Astrocyte (in vitro differentiated cells and primary cell): Measurements from ENCODE around the gene OR4B1. TPM values are rescaled to one million over a fixed set of nuclear protein-coding genes. Genes with fewer than 3 reads are reported as not detected.

Source experiments
- DNase-seq: peaks from one replicate; pipeline ENCODE4 v3.0.0-alpha.2; 2010; ENCODE audit warnings: low read depth
- FAIRE-seq: peaks from 2 replicates; lab custom pipeline; 2011; peaks lifted over from hg19 to GRCh38; lab: Jason Lieb, UNC
- H2AFZ ChIP-seq: 2 replicates; pipeline ENCODE4 v1.6.0; 2012; ENCODE audit warnings: low read depth, low read length, inconsistent platforms
- H3K27ac ChIP-seq: 2 replicates; pipeline ENCODE4 v1.5.1; 2011; ENCODE audit warnings: low read depth, low read length, inconsistent platforms
- H3K27me3 ChIP-seq: 2 replicates; pipeline ENCODE4 v1.6.0; 2011; ENCODE audit warnings: low read length, inconsistent platforms; ENCODE audit not compliant: insufficient read depth
- H3K36me3 ChIP-seq: 2 replicates; pipeline ENCODE4 v1.5.1; 2011; ENCODE audit warnings: low read length, inconsistent platforms; ENCODE audit not compliant: insufficient read depth
- H3K4me1 ChIP-seq: 2 replicates; pipeline ENCODE4 v1.5.1; 2011; ENCODE audit warnings: low read length, inconsistent platforms; ENCODE audit not compliant: insufficient read depth
- H3K4me2 ChIP-seq: 2 replicates; pipeline ENCODE4 v1.6.0; 2012; ENCODE audit warnings: low read length, inconsistent platforms
- H3K4me3 ChIP-seq: 2 replicates; pipeline ENCODE4 v1.5.1; 2011; ENCODE audit warnings: low read depth, mild to moderate bottlenecking, low read length, inconsistent platforms; ENCODE audit not compliant: insufficient read depth
- H3K79me2 ChIP-seq: 2 replicates; pipeline ENCODE4 v1.6.0; 2012; ENCODE audit warnings: mild to moderate bottlenecking, low read length, inconsistent platforms; ENCODE audit not compliant: insufficient read depth
- H3K9ac ChIP-seq: 2 replicates; pipeline ENCODE4 v1.6.0; 2012; ENCODE audit warnings: mild to moderate bottlenecking, low read length, inconsistent platforms
- H3K9me3 ChIP-seq: 2 replicates; pipeline ENCODE4 v1.5.1; 2012; ENCODE audit warnings: low read depth, mild to moderate bottlenecking, low read length, inconsistent platforms; ENCODE audit not compliant: insufficient read depth
- H4K20me1 ChIP-seq: 2 replicates; pipeline ENCODE4 v1.6.0; 2012; ENCODE audit warnings: low read length, inconsistent platforms; ENCODE audit not compliant: insufficient read depth
- H3K27ac Mint-ChIP-seq: one replicate; pipeline ENCODE4 v1.8.0; 2021; ENCODE audit warnings: mild to moderate bottlenecking, mixed read lengths; ENCODE audit not compliant: unreplicated experiment
- H3K27me3 Mint-ChIP-seq: one replicate; pipeline ENCODE4 v1.8.0; 2021; ENCODE audit warnings: low read depth, mixed read lengths; ENCODE audit not compliant: unreplicated experiment
- H3K36me3 Mint-ChIP-seq: one replicate; pipeline ENCODE4 v1.8.0; 2021; ENCODE audit warnings: low read depth, mixed read lengths; ENCODE audit not compliant: unreplicated experiment
- H3K4me1 Mint-ChIP-seq: one replicate; pipeline ENCODE4 v1.8.0; 2021; ENCODE audit warnings: low read depth, mixed read lengths; ENCODE audit not compliant: unreplicated experiment
- H3K4me3 Mint-ChIP-seq: one replicate; pipeline ENCODE4 v1.8.0; 2021; ENCODE audit warnings: mild to moderate bottlenecking, moderate library complexity, mixed read lengths; ENCODE audit not compliant: unreplicated experiment
- H3K9me3 Mint-ChIP-seq: one replicate; pipeline ENCODE4 v1.8.0; 2021; ENCODE audit warnings: mild to moderate bottlenecking, mixed read lengths; ENCODE audit not compliant: unreplicated experiment
- EZH2 ChIP-seq: IDR thresholded peaks from 2 replicates; pipeline ENCODE4 v1.6.1; 2012; ENCODE audit warnings: mild to moderate bottlenecking, low read length, inconsistent platforms; ENCODE audit not compliant: insufficient read depth
- total RNA-seq: library from RNA; stranded (reverse); gene quantifications from 2 replicates; pipeline ENCODE4 v1.2.1, GENCODE V29; 2021
- TF ChIP-seq, protein P1 (sequence below): IDR thresholded peaks from 2 replicates; pipeline ENCODE4 v1.5.1; 2011; ENCODE audit warnings: low read depth, mild to moderate bottlenecking, inconsistent platforms, low read length, moderate library complexity; ENCODE audit not compliant: insufficient read depth

Gene OR4B1
- total RNA-seq, 1 donor from 2014 or later, result not detected

DNA sequence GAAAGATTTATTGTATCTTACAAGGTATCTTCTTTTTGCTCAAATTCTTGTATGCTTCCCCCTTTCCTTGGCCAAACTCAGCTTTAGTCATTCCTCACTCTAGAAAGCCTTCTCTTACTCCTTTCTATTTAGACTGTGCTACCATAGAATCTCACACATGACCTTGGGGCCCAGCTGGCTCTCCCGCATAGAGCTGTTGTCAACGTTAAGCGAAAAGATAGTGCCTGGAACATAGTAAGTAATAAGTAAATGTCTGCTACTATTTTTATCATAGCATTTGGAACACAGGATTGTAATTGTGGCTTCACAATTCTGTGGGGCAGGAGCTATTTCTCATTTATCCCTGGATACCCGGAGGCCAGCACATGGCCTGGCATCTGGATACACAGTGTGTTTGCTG, 38.9 kb upstream of the OR4B1 start:
- H3K4me3 Mint-ChIP-seq, result no peak overlapping the region

DNA sequence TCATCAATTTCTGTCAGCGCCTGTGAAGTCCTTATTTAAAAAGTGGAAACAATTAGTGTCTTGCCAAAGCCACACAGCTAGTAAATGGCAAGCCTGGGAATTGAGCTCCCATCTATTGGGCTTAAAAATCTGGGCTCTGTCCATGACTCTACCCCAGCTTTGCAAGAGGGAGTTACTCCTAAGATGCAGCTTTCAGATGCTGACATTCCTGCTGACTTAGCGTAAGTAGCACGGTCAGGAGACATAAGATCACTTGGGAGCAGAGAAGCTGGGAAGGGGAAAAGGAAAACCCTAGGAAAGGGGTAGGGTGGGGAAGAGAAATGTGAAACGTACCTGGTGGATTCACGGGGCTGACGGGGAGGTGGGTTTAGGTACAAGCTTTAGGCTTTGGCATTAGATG, 36.0 kb upstream of the OR4B1 start:
- H3K9me3 ChIP-seq, result no peaks in the 10 kb centered on the region
- peaks cover 1% of the 10 kb centered on the region for H3K9me3 Mint-ChIP-seq
- no peak overlapping the region for H3K4me3 Mint-ChIP-seq
- FAIRE-seq, result no peak
- no peaks in the 10 kb centered on the region for H3K36me3 Mint-ChIP-seq
- no peak overlapping the region for H3K27ac ChIP-seq
- no peaks in the 10 kb centered on the region for H3K36me3 ChIP-seq
- no peaks in the 10 kb centered on the region for H3K27me3 ChIP-seq
- H3K79me2 ChIP-seq, result no peaks in the 10 kb centered on the region
- no peak overlapping the region for H2AFZ ChIP-seq
- H3K4me1 ChIP-seq, result no peaks in the 10 kb centered on the region
- peaks cover 3% of the 10 kb centered on the region for H3K27me3 Mint-ChIP-seq
- TF ChIP-seq, protein P1, sequence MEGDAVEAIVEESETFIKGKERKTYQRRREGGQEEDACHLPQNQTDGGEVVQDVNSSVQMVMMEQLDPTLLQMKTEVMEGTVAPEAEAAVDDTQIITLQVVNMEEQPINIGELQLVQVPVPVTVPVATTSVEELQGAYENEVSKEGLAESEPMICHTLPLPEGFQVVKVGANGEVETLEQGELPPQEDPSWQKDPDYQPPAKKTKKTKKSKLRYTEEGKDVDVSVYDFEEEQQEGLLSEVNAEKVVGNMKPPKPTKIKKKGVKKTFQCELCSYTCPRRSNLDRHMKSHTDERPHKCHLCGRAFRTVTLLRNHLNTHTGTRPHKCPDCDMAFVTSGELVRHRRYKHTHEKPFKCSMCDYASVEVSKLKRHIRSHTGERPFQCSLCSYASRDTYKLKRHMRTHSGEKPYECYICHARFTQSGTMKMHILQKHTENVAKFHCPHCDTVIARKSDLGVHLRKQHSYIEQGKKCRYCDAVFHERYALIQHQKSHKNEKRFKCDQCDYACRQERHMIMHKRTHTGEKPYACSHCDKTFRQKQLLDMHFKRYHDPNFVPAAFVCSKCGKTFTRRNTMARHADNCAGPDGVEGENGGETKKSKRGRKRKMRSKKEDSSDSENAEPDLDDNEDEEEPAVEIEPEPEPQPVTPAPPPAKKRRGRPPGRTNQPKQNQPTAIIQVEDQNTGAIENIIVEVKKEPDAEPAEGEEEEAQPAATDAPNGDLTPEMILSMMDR, result no peak
- TF ChIP-seq EZH2, result no peak
- no peaks in the 10 kb centered on the region for H4K20me1 ChIP-seq
- H3K4me2 ChIP-seq, result no peak overlapping the region
- no peak overlapping the region for H3K9ac ChIP-seq
- no peak overlapping the region for H3K4me3 ChIP-seq
- no peaks in the 10 kb centered on the region for H3K4me1 Mint-ChIP-seq
- H3K27ac Mint-ChIP-seq, result no peak overlapping the region
- no peak for DNase-seq

More for the DNA sequence above, 38.9 kb upstream of the OR4B1 start:
- no peaks in the 10 kb centered on the region for H3K36me3 ChIP-seq
- H3K79me2 ChIP-seq, result no peaks in the 10 kb centered on the region
- FAIRE-seq (no peak), DNase-seq (no peak)
- TF ChIP-seq, protein P1, result no peak
- TF ChIP-seq EZH2, result no peak
- H3K36me3 Mint-ChIP-seq, result no peaks in the 10 kb centered on the region
- no peaks in the 10 kb centered on the region for H3K4me1 ChIP-seq
- H3K27ac Mint-ChIP-seq, result no peak overlapping the region
- H3K4me1 Mint-ChIP-seq, result no peaks in the 10 kb centered on the region
- H3K4me2 ChIP-seq, result no peak overlapping the region
- H2AFZ ChIP-seq, result no peak overlapping the region
- H4K20me1 ChIP-seq, result no peaks in the 10 kb centered on the region
- H3K9me3 ChIP-seq, result no peaks in the 10 kb centered on the region
- H3K9me3 Mint-ChIP-seq, result peaks cover 1% of the 10 kb centered on the region
- H3K9ac ChIP-seq, result no peak overlapping the region
- peaks cover 2% of the 10 kb centered on the region for H3K27me3 Mint-ChIP-seq
- H3K27ac ChIP-seq, result no peak overlapping the region
- H3K27me3 ChIP-seq, result no peaks in the 10 kb centered on the region
- no peak overlapping the region for H3K4me3 ChIP-seq

DNA sequence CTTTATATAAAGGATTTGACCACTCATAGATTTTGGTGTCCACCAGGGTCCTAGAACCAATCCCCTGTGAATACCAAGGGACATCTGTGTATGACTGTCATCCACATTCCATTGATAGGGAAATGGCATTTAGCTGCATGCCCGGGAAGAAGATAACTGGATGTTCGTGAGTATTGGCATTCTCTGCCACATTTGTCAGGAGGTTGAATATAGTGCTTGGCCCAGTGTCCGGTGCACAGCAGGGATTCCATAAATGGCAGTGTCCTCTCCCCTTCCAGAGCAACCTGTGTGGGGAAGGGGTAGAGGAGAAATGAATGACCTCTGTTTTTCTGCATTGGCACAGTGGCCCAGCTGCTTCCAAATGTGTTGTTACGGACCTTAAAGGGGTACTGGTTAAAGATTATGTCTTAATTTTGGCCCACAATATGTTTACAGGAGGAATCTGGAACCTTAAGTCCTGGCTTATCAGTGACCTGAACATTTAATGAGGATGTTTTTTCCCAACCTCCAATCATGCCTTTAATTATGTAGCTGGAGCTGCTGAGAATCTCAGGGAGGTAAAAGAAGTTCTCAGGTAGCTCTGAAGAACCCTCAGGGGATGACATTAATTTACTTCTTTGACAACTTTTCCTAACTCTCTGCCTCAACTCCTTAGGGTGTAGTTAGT, 33.6 kb upstream of the OR4B1 start:
- H3K4me1 Mint-ChIP-seq, result no peaks in the 10 kb centered on the region

More for the DNA sequence above, 33.6 kb upstream of the OR4B1 start:
- no peak overlapping the region for H2AFZ ChIP-seq
- no peaks in the 10 kb centered on the region for H3K9me3 ChIP-seq
- FAIRE-seq (no peak), DNase-seq (no peak)
- Mint-ChIP-seq H3K9me3 (peaks cover 1% of the 10 kb centered on the region), H3K36me3 (no peaks in the 10 kb centered on the region), H3K4me3 (no peak overlapping the region), H3K27me3 (peaks cover 3% of the 10 kb centered on the region), H3K27ac (no peak overlapping the region)
- no peaks in the 10 kb centered on the region for H3K79me2 ChIP-seq
- H3K27me3 ChIP-seq, result no peaks in the 10 kb centered on the region
- no peak overlapping the region for H3K4me2 ChIP-seq
- H3K36me3 ChIP-seq, result no peaks in the 10 kb centered on the region
- H3K9ac ChIP-seq, result no peak overlapping the region
- H3K4me1 ChIP-seq, result no peaks in the 10 kb centered on the region
- H4K20me1 ChIP-seq, result no peaks in the 10 kb centered on the region
- H3K27ac ChIP-seq, result no peak overlapping the region
- H3K4me3 ChIP-seq, result no peak overlapping the region
- no peak for TF ChIP-seq EZH2
- TF ChIP-seq, protein P1, result no peak
